KMS-11 (cell line): ENCODE measurements around the gene TMEM143.
"Not testable (repeated sequence)": the region's sequence is repeated elsewhere in the genome, so short reads cannot be mapped to it uniquely, and the experiment has no call there.

Source experiments
- H2AFZ ChIP-seq: fragments of 200-600 bp; sonication (generic); 2 replicates; pipeline ENCODE4 v1.6.1; 2016; ENCODE audit warnings: antibody characterized with exemption, mixed run types, low read depth
- H3K27ac ChIP-seq: fragments of 200-600 bp; sonication (generic); 2 replicates; pipeline ENCODE4 v1.6.1; 2016; ENCODE audit warnings: mild to moderate bottlenecking, mixed run types
- H3K27me3 ChIP-seq: fragments of 200-600 bp; sonication (generic); 2 replicates; pipeline ENCODE4 v1.6.1; 2017; ENCODE audit warnings: mild to moderate bottlenecking, low read depth, mixed run types, moderate library complexity; ENCODE audit not compliant: insufficient read depth
- H3K36me3 ChIP-seq: fragments of 200-600 bp; sonication (generic); 2 replicates; pipeline ENCODE4 v1.6.1; 2017; ENCODE audit warnings: mild to moderate bottlenecking, mixed run types; ENCODE audit not compliant: insufficient read depth
- H3K4me1 ChIP-seq: fragments of 200-600 bp; sonication (generic); 2 replicates; pipeline ENCODE4 v1.6.1; 2016; ENCODE audit warnings: mild to moderate bottlenecking, low read depth, mixed run types; ENCODE audit not compliant: poor library complexity, severe bottlenecking
- H3K4me2 ChIP-seq: fragments of 200-600 bp; sonication (generic); 2 replicates; pipeline ENCODE4 v1.7.0; 2016; ENCODE audit warnings: mild to moderate bottlenecking, mixed run types
- H3K4me3 ChIP-seq: fragments of 200-600 bp; sonication (generic); IDR thresholded peaks from 2 replicates; pipeline ENCODE4 v1.6.1; 2017; ENCODE audit warnings: low read depth, low read length, mixed read lengths; ENCODE audit not compliant: insufficient read depth
- H3K79me2 ChIP-seq: fragments of 200-600 bp; sonication (generic); 2 replicates; pipeline ENCODE4 v1.6.1; 2016; ENCODE audit warnings: low read depth, mixed run types; ENCODE audit not compliant: insufficient read depth
- H3K9ac ChIP-seq: fragments of 200-600 bp; sonication (generic); 2 replicates; pipeline ENCODE4 v1.6.1; 2016; ENCODE audit warnings: mild to moderate bottlenecking, mixed run types
- H4K20me1 ChIP-seq: fragments of 200-600 bp; sonication (generic); 2 replicates; pipeline ENCODE4 v1.6.1; 2016; ENCODE audit warnings: mild to moderate bottlenecking, mixed run types; ENCODE audit not compliant: insufficient read depth
- TF ChIP-seq, protein P1 (sequence below): fragments of 200-600 bp; sonication (generic); conservative IDR thresholded peaks from 2 replicates; pipeline ENCODE4 v1.6.1; 2017; ENCODE audit warnings: low read depth, mild to moderate bottlenecking, antibody characterized with exemption, low read length, moderate library complexity, mixed read lengths

The TMEM143 gene

DNA sequence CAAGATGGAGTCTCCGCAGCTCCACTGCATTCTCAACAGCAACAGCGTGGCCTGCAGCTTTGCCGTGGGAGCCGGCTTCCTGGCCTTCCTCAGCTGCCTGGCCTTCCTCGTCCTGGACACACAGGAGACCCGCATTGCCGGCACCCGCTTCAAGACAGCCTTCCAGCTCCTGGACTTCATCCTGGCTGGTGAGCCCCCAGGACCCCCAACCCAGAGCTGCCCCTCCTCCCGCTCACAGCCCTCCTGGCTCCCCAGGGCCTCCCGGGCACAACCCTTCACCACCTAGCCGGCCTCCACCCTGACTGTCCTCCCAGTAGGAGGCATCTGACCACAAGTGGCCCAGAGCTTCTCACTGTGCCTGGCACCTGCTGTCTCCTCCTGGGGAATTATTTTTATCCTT, 9.8 kb upstream of the TMEM143 start:
- Histone ChIP-seq H3K4me1 (peaks cover 66% of the 10 kb centered on the region), H3K4me3 (no peak overlapping the region), H3K79me2 (no peaks in the 10 kb centered on the region), H4K20me1 (no peaks in the 10 kb centered on the region), H3K27me3 (no peaks in the 10 kb centered on the region), H3K4me2 (no peak overlapping the region), H3K9ac (no peak overlapping the region), H3K36me3 (no peaks in the 10 kb centered on the region), H3K27ac (no peak overlapping the region), H2AFZ (no peak overlapping the region)
- TF ChIP-seq, protein P1, sequence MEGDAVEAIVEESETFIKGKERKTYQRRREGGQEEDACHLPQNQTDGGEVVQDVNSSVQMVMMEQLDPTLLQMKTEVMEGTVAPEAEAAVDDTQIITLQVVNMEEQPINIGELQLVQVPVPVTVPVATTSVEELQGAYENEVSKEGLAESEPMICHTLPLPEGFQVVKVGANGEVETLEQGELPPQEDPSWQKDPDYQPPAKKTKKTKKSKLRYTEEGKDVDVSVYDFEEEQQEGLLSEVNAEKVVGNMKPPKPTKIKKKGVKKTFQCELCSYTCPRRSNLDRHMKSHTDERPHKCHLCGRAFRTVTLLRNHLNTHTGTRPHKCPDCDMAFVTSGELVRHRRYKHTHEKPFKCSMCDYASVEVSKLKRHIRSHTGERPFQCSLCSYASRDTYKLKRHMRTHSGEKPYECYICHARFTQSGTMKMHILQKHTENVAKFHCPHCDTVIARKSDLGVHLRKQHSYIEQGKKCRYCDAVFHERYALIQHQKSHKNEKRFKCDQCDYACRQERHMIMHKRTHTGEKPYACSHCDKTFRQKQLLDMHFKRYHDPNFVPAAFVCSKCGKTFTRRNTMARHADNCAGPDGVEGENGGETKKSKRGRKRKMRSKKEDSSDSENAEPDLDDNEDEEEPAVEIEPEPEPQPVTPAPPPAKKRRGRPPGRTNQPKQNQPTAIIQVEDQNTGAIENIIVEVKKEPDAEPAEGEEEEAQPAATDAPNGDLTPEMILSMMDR, result no peak

DNA sequence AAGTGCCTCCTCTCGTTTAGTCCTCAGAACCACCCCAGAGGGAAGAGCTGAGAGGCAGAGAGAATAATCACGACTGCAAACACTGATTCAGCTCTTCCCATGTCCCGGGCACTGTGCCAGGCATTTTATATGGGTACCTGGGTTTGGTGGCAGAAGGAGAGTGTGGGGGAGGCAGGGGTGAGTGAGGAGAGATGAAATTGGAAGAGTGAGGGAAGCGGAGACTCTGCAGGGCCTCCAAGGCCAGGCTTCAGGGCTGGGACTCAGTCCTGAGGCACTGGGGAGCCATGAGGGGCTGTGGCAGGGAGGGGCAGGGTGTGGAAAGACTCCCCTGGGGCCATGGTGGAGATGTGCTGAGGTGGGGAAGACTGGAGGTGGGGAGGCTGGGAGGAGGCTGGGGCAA, 9.2 kb upstream of the TMEM143 start:
- Histone ChIP-seq H4K20me1 (no peaks in the 10 kb centered on the region), H3K4me3 (no peak overlapping the region), H3K36me3 (no peaks in the 10 kb centered on the region), H3K4me1 (peaks cover 59% of the 10 kb centered on the region), H3K9ac (peak overlapping the region; percentile 1; the same call in 1 of the 2 replicates), H3K4me2 (peak overlapping the region; percentile 59; the same call in 1 of the 2 replicates), H3K27me3 (no peaks in the 10 kb centered on the region), H2AFZ (peak overlapping the region; percentile 41), H3K27ac (peak overlapping the region; percentile 10; the same call in 1 of the 2 replicates), H3K79me2 (no peaks in the 10 kb centered on the region)
- TF ChIP-seq, protein P1, result no peak

DNA sequence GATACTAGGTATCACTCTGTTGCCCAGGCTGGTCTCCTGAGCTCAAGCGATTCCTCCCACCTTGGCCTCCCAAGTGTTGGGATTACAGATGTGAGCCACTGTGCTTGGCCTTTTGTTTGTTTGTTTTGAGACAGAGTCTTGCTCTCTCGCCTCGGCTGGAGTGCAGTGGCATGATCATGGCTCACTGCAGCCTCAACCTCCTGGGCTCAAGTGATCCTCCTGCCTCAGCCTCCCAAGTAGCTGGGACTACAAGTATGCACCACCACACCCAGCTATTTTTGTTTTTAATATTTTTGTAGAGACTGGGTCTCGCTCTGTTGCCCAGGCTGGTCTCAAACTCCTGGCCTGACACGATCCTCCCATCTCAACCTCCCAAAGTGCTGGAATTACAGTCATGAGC, 8.0 kb upstream of the TMEM143 start:
- not testable (repeated sequence) for H3K79me2 ChIP-seq, H4K20me1 ChIP-seq, H3K27me3 ChIP-seq, H3K4me3 ChIP-seq, H3K36me3 ChIP-seq, H2AFZ ChIP-seq, H3K4me2 ChIP-seq, H3K27ac ChIP-seq, H3K9ac ChIP-seq
- peaks cover 48% of the 10 kb centered on the region for H3K4me1 ChIP-seq

DNA sequence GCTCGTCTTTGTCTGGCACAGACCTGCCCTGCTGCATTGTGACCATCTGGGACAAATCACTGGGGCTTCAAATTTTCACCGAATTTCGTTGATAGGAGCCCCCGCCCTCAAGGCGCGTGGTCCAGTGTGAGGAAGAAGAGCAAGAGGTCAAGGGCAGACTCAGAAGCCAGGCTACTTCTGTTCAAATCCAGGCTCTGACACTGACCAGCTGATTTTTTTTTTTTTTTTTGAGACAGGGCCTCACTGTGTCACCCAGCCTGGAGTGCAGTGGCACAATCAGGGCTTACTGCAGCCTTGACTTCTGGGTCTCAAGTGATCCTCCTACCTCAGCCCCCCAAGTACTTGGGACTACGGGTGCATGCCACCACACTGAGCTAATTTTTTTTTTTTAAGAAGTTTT, 7.6 kb upstream of the TMEM143 start:
- no peak overlapping the region for H3K9ac ChIP-seq
- no peaks in the 10 kb centered on the region for H3K36me3 ChIP-seq
- H2AFZ ChIP-seq, result no peak overlapping the region
- H3K27ac ChIP-seq, result no peak overlapping the region
- peaks cover 44% of the 10 kb centered on the region for H3K4me1 ChIP-seq
- no peak overlapping the region for H3K4me2 ChIP-seq
- H4K20me1 ChIP-seq, result no peaks in the 10 kb centered on the region
- no peak overlapping the region for H3K4me3 ChIP-seq
- H3K27me3 ChIP-seq, result no peaks in the 10 kb centered on the region
- H3K79me2 ChIP-seq, result no peaks in the 10 kb centered on the region
- TF ChIP-seq, protein P1, result no peak

DNA sequence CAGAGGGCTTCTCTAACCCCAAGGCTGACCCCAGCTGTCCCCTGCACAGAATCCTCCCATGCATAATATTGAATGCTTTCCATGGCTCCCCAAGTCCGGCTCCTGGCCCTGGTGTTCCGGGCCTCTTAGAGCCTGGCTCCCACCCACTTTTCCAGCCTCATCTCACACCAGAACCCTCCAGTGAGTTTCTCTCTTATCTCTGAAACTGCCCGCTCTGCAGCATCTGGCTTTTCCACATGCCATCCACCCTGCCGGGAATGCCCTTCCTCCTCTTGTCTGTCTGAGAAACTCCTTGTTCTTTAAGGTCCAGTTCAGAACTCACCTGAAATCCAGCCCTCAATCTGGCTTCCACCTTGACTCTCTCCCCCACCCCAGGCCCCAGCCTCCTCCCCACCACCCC, 7.2 kb upstream of the TMEM143 start:
- TF ChIP-seq, protein P1, result no peak

More for the DNA sequence above, 7.2 kb upstream of the TMEM143 start:
- no peak overlapping the region for H3K4me3 ChIP-seq
- H3K36me3 ChIP-seq, result no peaks in the 10 kb centered on the region
- no peaks in the 10 kb centered on the region for H4K20me1 ChIP-seq
- no peaks in the 10 kb centered on the region for H3K79me2 ChIP-seq
- H3K27me3 ChIP-seq, result no peaks in the 10 kb centered on the region
- H3K4me1 ChIP-seq, result peaks cover 39% of the 10 kb centered on the region
- H2AFZ ChIP-seq, result no peak overlapping the region
- H3K27ac ChIP-seq, result no peak overlapping the region
- H3K9ac ChIP-seq, result no peak overlapping the region
- H3K4me2 ChIP-seq, result no peak overlapping the region
